K562 (cell line): Measurements from ENCODE around the gene STK17A. TPM values are rescaled to one million over a fixed set of nuclear protein-coding genes. Genes with fewer than 3 reads are reported as not detected.

Experiments used
- CCNT2 ChIP-seq: IDR thresholded peaks from 2 replicates; pipeline ENCODE4 v1.6.1; 2011; ENCODE audit warnings: borderline replicate concordance, low read depth, mild to moderate bottlenecking, moderate library complexity, mixed read lengths, low read length; ENCODE audit not compliant: insufficient read length; ENCODE audit errors: extremely low read depth
- CREB1 ChIP-seq, 2 experiments: sonication (generic) in 1 of 2; formaldehyde crosslinking in 1 of 2; IDR thresholded peaks; 2 replicates each; pipeline versions ENCODE4 v1.6.1 to v1.8.0; 2012 to 2022; ENCODE audit warnings: inconsistent platforms in 1 of 2, mild to moderate bottlenecking in 1 of 2, missing genetic modification reagents in 1 of 2, moderate library complexity in 1 of 2
- DPF2 ChIP-seq: fragments of 450-650 bp; IDR thresholded peaks from 2 replicates; pipeline ENCODE4 v1.6.1; 2016
- GTF2A2 ChIP-seq: IDR thresholded peaks from 2 replicates; pipeline ENCODE4 v1.6.1; 2016; ENCODE audit warnings: mild to moderate bottlenecking, missing genetic modification characterization, missing compliant biosample characterization
- IRF1 ChIP-seq: sonication (generic); formaldehyde crosslinking; IDR thresholded peaks from 2 replicates; pipeline ENCODE4 v1.8.0; 2022; ENCODE audit warnings: missing genetic modification reagents, mild to moderate bottlenecking, borderline replicate concordance
- MEIS2 ChIP-seq: fragments of 450-650 bp; IDR thresholded peaks from 2 replicates; pipeline ENCODE4 v1.6.1; 2014; ENCODE audit warnings: mild to moderate bottlenecking; ENCODE audit not compliant: partially characterized antibody
- MTA2 ChIP-seq: fragments of 450-650 bp; IDR thresholded peaks from 2 replicates; pipeline ENCODE4 v1.6.1; 2016; ENCODE audit warnings: low read depth
- NCOR1 ChIP-seq: fragments of 450-650 bp; IDR thresholded peaks from 2 replicates; pipeline ENCODE4 v1.6.1; 2016; ENCODE audit warnings: mild to moderate bottlenecking, moderate library complexity
- NFE2 ChIP-seq: IDR thresholded peaks from 2 replicates; pipeline ENCODE4 v1.6.1; 2014; ENCODE audit warnings: antibody characterized with exemption, low read depth
- PCBP1 ChIP-seq: fragments of 200-400 bp; formaldehyde crosslinking; IDR thresholded peaks from 2 replicates; pipeline ENCODE4 v1.6.1; 2018; ENCODE audit warnings: mild to moderate bottlenecking, low read depth, low read length; ENCODE audit not compliant: poor library complexity, severe bottlenecking
- RBFOX2 ChIP-seq: fragments of 200-400 bp; formaldehyde crosslinking; IDR thresholded peaks from 2 replicates; pipeline ENCODE4 v1.6.1; 2017; ENCODE audit warnings: low read depth, mild to moderate bottlenecking, low read length, moderate library complexity
- TAF1 ChIP-seq: IDR thresholded peaks from 2 replicates; pipeline ENCODE4 v1.6.1; 2011; ENCODE audit warnings: mild to moderate bottlenecking, low read length, moderate library complexity; ENCODE audit not compliant: insufficient read depth, control insufficient read depth, severe bottlenecking; ENCODE audit errors: extremely low read depth
- ZBTB40 ChIP-seq, 2 experiments: fragments of 450-650 bp in 1 of 2; sonication (generic) in 1 of 2; formaldehyde crosslinking in 1 of 2; IDR thresholded peaks; 2 replicates each; pipeline versions ENCODE4 v1.7.1 to v1.9.0; 2016 to 2022; ENCODE audit warnings: inconsistent platforms in 1 of 2, mild to moderate bottlenecking in 1 of 2, missing genetic modification reagents in 1 of 2
- ZBTB7A ChIP-seq: IDR thresholded peaks from 2 replicates; pipeline ENCODE4 v1.6.1; 2011; ENCODE audit warnings: low read depth, mild to moderate bottlenecking, low read length, moderate library complexity, borderline replicate concordance; ENCODE audit not compliant: control insufficient read depth
- ZNF174 ChIP-seq: fragments of 250-450 bp; sonication (Bioruptor Pico); IDR thresholded peaks from 2 replicates; pipeline ENCODE4 v1.4.0; 2020; ENCODE audit warnings: mild to moderate bottlenecking
- ZSCAN29 ChIP-seq: fragments of 450-650 bp; IDR thresholded peaks from 2 replicates; pipeline ENCODE4 v1.6.1; 2017
- polyA plus RNA-seq, 8 experiments: library from polyadenylated mRNA; depleted of rRNA in 4 of 8; stranded (reverse) in 5 of 8; unstranded in 3 of 8; fragments of >200 nt; fragmentation: Nextera tagmentation in 2 of 8; fragmentation: Illumina TruSeq in 1 of 8; extraction: Ambion mirVana in 2 of 8; extraction: Trizol in 1 of 8; gene quantifications; 2 replicates each; pipeline versions ENCODE4 v1.2.1 to v1.2.3, GENCODE V29; 2011 to 2014; ENCODE audit warnings: inconsistent platforms in 1 of 8, missing spikeins in 1 of 8
- total RNA-seq, 7 experiments: library from RNA; depleted of rRNA in 6 of 7; stranded (reverse); fragments of >200 nt in 6 of 7; fragmentation: Illumina TruSeq in 2 of 7; extraction: Trizol in 2 of 7; gene quantifications; 2 replicates each; pipeline versions ENCODE4 v1.2.1 to v1.2.3, GENCODE V29; 2011 to 2021; ENCODE audit warnings: low replicate concordance in 1 of 7

The STK17A gene
- total and polyA plus RNA-seq, 9 of the 15 experiments (the other 6 are each of a cell fraction or from before 2014, with no cell fraction given): 3.4 to 16.3 (median 13.2) TPM

GRCh38 chr7:43583424-43584194, 701 bp downstream of the STK17A start (continued):
- TF ChIP-seq CREB1 (IDR thresholded peaks at IDR 0.05) (0 out of 2 replicates have a peak, but pooled peaks have one; percentile 64), CREB1 (CRISPR knock-in tag; IDR thresholded peaks at IDR 0.05) (no peak), ZNF174 (CRISPR knock-in tag) (no peak), GTF2A2 (tag) (no peak), RBFOX2 (peak; percentile 60), CCNT2 (peak; percentile 92), ZSCAN29 (no peak), NCOR1 (0 out of 2 replicates have a peak, but pooled peaks have one; percentile 15), NFE2 (peak; percentile 87), PCBP1 (no peak), MEIS2 (peak; percentile 1), DPF2 (peak; percentile 52; the same call in 1 of the 2 replicates), IRF1 (CRISPR knock-in tag) (no peak), ZBTB7A (0 out of 2 replicates have a peak, but pooled peaks have one; percentile 8), ZBTB40 (IDR thresholded peaks at IDR 0.05) (peak; percentile 45; the same call in 1 of the 2 replicates), ZBTB40 (CRISPR knock-in tag; IDR thresholded peaks at IDR 0.05) (peak; percentile 23; the same call in 1 of the 2 replicates), TAF1 (peak; percentile 22), MTA2 (peak; percentile 24)
